B cell (primary cell): Measurements from ENCODE around the gene GRIPAP1. TPM values are rescaled to one million over a fixed set of nuclear protein-coding genes. Genes with fewer than 3 reads are reported as not detected.

ENCODE experiments used
- ATAC-seq: fragments of 200-7000 bp; cut with Tn5 transposase; one replicate; pipeline ENCODE4 v1.10.0; 2021; ENCODE audit warnings: low read depth, mild to moderate bottlenecking, moderate number of reproducible peaks, moderate library complexity
- CTCF ChIA-PET: fragments of 350-600 bp; sonication (Branson Sonifier 250); formaldehyde crosslinking; loops from one replicate; lab custom pipeline; 2021; ENCODE audit warnings: antibody characterized with exemption, inconsistent platforms; lab: Charles Lee
- POLR2A ChIA-PET: fragments of 350-600 bp; sonication (Branson Sonifier 250); formaldehyde crosslinking; loops from one replicate; lab custom pipeline; 2021; ENCODE audit warnings: antibody characterized with exemption; lab: Charles Lee
- DNase-seq: peaks from one replicate; pipeline ENCODE4 v3.0.0; 2013
- H2AFZ ChIP-seq: 2 replicates; pipeline ENCODE4 v1.6.1; 2012; ENCODE audit warnings: mild to moderate bottlenecking, low read depth, low read length; ENCODE audit not compliant: insufficient read depth, poor library complexity, severe bottlenecking
- H3K27ac ChIP-seq, 2 donors: 1 replicate in 1 of 2; 2 replicates in 1 of 2; pipeline ENCODE4 v1.5.1; 2012 to 2013; ENCODE audit warnings: low read length in 2 of 2, mild to moderate bottlenecking in 2 of 2, moderate library complexity in 1 of 2
- H3K27me3 ChIP-seq, 4 experiments: fragments of 200-600 bp in 1 of 4; sonication (generic) in 1 of 4; replicated peaks in 1 of 4; 1 replicate in 2 of 4; 2 replicates in 2 of 4; pipeline versions ENCODE4 v1.6.1 to v1.7.0; 2013 to 2016; ENCODE audit warnings: low read length in 3 of 4, mild to moderate bottlenecking in 2 of 4, mixed read lengths in 1 of 4, moderate library complexity in 1 of 4; ENCODE audit not compliant: insufficient read depth in 4 of 4, control insufficient read depth in 3 of 4; ENCODE audit errors: control extremely low read depth in 1 of 4
- H3K36me3 ChIP-seq, 2 experiments: replicated peaks in 1 of 2; 1 replicate in 1 of 2; 2 replicates in 1 of 2; pipeline versions ENCODE4 v1.6.1 to v1.7.1; 2013; ENCODE audit warnings: low read length in 1 of 2; ENCODE audit not compliant: insufficient read depth in 2 of 2, control insufficient read depth in 1 of 2; ENCODE audit errors: control extremely low read depth in 1 of 2, extremely low read depth in 1 of 2
- H3K4me1 ChIP-seq, 2 donors: fragments of 200-600 bp in 1 of 2; sonication (generic) in 1 of 2; 1 replicate in 1 of 2; 2 replicates in 1 of 2; pipeline versions ENCODE4 v1.5.1 to v1.6.1; 2013 to 2017; ENCODE audit warnings: low read length in 2 of 2; ENCODE audit not compliant: control insufficient read depth in 2 of 2, insufficient read depth in 2 of 2
- H3K4me2 ChIP-seq: replicated peaks from 2 replicates; pipeline ENCODE3; 2012; ENCODE audit warnings: mild to moderate bottlenecking, low read depth, low read length; ENCODE audit not compliant: poor library complexity, severe bottlenecking
- H3K4me3 ChIP-seq, 5 experiments: fragments of 200-600 bp in 1 of 5; sonication (generic) in 1 of 5; 1 replicate in 3 of 5; 2 replicates in 2 of 5; pipeline versions ENCODE4 v1.5.1 to v1.7.0; 2011 to 2016; ENCODE audit warnings: low read length in 4 of 5, mild to moderate bottlenecking in 4 of 5, low read depth in 2 of 5, control low read depth in 1 of 5, moderate library complexity in 1 of 5; ENCODE audit not compliant: insufficient read depth in 1 of 5; ENCODE audit errors: control extremely low read depth in 1 of 5, extremely low read depth in 1 of 5
- H3K79me2 ChIP-seq: fragments of 200-600 bp; sonication (generic); one replicate; pipeline ENCODE4 v1.6.0; 2016; ENCODE audit warnings: low read length; ENCODE audit not compliant: control insufficient read depth, insufficient read depth
- H3K9ac ChIP-seq: fragments of 200-600 bp; sonication (generic); 2 replicates; pipeline ENCODE4 v1.6.1; 2017; ENCODE audit warnings: mild to moderate bottlenecking, low read length, moderate library complexity
- H3K9me3 ChIP-seq, 3 donors: one replicate each; pipeline versions ENCODE4 v1.6.1 to v1.7.1; 2013; ENCODE audit warnings: low read length in 2 of 3; ENCODE audit not compliant: control insufficient read depth in 2 of 3, insufficient read depth in 1 of 3; ENCODE audit errors: control extremely low read depth in 1 of 3
- H4K20me1 ChIP-seq: 2 replicates; pipeline ENCODE4 v1.6.0; 2012; ENCODE audit warnings: mild to moderate bottlenecking, low read length; ENCODE audit not compliant: insufficient read depth, control insufficient read depth, poor library complexity, severe bottlenecking
- H3K27ac Mint-ChIP-seq: one replicate; pipeline ENCODE4 v1.8.0; 2021; ENCODE audit warnings: mixed read lengths
- H3K27me3 Mint-ChIP-seq: one replicate; pipeline ENCODE4 v1.8.0; 2021; ENCODE audit warnings: mixed read lengths
- H3K4me1 Mint-ChIP-seq: one replicate; pipeline ENCODE4 v1.8.0; 2021; ENCODE audit warnings: mixed read lengths
- H3K4me3 Mint-ChIP-seq: one replicate; pipeline ENCODE4 v1.8.0; 2021; ENCODE audit warnings: mixed read lengths
- H3K9me3 Mint-ChIP-seq: one replicate; pipeline ENCODE4 v1.8.0; 2022; ENCODE audit warnings: mixed read lengths; ENCODE audit not compliant: insufficient read depth
- EZH2 ChIP-seq: IDR thresholded peaks from 2 replicates; pipeline ENCODE4 v1.6.1; 2012; ENCODE audit warnings: borderline replicate concordance, low read depth, mild to moderate bottlenecking, moderate library complexity, low read length; ENCODE audit not compliant: insufficient read depth, poor library complexity, severe bottlenecking
- WGBS: methylation state at CpG from one replicate; pipeline ENCODE4 v1.1.5; 2013; ENCODE audit warnings: missing lambda C conversion rate; ENCODE audit not compliant: insufficient coverage; 5-methylcytosine and 5-hydroxymethylcytosine counted together
- intact Hi-C: fragments of 100-400 bp; cut with micrococcal nuclease; formaldehyde crosslinking; loops from one replicate; pipeline ENCODE4 v1.10.0; 2022
- polyA plus RNA-seq: library from polyadenylated mRNA; depleted of rRNA; stranded (reverse); fragments of >200 nt; gene quantifications from 2 replicates; pipeline ENCODE4 v1.2.3, GENCODE V29; 2012
- total RNA-seq, 2 donors: library from RNA; stranded (reverse); fragments of 120-200 nt in 1 of 2; gene quantifications; 1 replicate in 1 of 2; 2 replicates in 1 of 2; pipeline versions ENCODE4 v1.2.3 to v1.2.4, GENCODE V29; 2013 to 2022
- TF ChIP-seq, protein P1 (sequence below): fragments of 200-600 bp; IDR thresholded peaks from one replicate; pipeline ENCODE4 v1.8.0; 2022; ENCODE audit warnings: antibody characterized with exemption, mild to moderate bottlenecking

Gene GRIPAP1
- total and polyA plus RNA-seq, 2 donors (not counting 1 experiment from before 2014, with no cell fraction given) = 70.7 to 143 TPM

DNA sequence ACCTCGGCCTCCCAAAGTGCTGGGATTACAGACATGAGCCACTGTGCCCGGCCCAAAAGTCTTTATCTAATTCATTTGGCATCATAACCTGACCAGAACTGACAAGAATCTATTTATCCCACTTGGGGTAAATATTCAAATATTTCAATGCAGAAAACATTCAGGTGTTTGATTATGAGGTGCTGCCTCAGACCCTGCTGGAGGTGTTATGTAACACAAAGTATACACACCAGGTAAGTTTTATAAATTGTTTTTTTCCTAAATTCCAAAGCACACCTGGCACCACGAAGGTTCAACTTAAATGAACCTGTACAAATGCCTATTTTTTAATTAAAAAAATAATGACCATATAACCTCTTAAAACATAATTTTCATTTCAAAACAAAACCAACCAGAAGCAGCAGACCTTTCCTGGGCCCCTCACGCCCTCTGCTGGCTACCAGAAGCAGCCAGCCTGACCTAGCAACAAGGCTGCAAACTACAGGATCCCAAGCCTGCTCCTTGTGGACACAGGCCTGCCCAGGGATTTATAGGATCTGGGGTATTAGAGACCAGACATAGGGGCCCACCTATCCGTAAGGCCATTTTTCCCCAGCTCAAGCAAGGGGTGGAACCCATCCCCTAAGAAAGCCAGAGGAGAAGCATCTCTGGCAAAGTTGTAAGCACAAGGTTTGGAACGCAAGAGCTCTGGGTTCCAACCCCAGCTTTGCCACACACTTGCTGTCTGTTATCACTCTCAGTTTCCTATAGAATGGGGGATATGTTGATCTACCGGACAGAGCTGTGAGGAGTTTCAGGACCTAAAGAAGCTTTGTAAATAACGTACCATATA lies 56.3 kb downstream of the GRIPAP1 start:
- no peaks in the 10 kb centered on the region for H3K27me3 Mint-ChIP-seq
- no peaks in the 10 kb centered on the region for H3K9me3 Mint-ChIP-seq
- no peak overlapping the region for H3K4me3 Mint-ChIP-seq
- Histone ChIP-seq H3K4me3 (no peak overlapping the region), H3K27ac (no peak overlapping the region), H3K4me2 (peak overlapping the region; percentile 22), H3K9ac (no peak overlapping the region), H3K79me2 (peaks cover 82% of the 10 kb centered on the region), H3K36me3 (peaks cover 0 to 16% of the 10 kb centered on the region in 2 experiments), H3K4me1 (peaks cover 23 to 39% of the 10 kb centered on the region in 2 donors), H2AFZ (no peak overlapping the region), H4K20me1 (no peaks in the 10 kb centered on the region), H3K9me3 (no peaks in the 10 kb centered on the region), H3K27me3 (no peaks in the 10 kb centered on the region)
- WGBS = no CpG with 5 or more reads among the region's 8 CpGs
- H3K4me1 Mint-ChIP-seq = peaks cover 43% of the 10 kb centered on the region
- peak overlapping the region; percentile 20 for H3K27ac Mint-ChIP-seq
- ATAC-seq (peak; percentile 65), DNase-seq (peak; percentile 65)
- intact Hi-C loops = loop anchor here (1.0 kb wide), 2 partner anchors 28 to 297 kb away; no protein-coding TSS in a partner anchor
- no peak for TF ChIP-seq EZH2
- TF ChIP-seq, protein P1, sequence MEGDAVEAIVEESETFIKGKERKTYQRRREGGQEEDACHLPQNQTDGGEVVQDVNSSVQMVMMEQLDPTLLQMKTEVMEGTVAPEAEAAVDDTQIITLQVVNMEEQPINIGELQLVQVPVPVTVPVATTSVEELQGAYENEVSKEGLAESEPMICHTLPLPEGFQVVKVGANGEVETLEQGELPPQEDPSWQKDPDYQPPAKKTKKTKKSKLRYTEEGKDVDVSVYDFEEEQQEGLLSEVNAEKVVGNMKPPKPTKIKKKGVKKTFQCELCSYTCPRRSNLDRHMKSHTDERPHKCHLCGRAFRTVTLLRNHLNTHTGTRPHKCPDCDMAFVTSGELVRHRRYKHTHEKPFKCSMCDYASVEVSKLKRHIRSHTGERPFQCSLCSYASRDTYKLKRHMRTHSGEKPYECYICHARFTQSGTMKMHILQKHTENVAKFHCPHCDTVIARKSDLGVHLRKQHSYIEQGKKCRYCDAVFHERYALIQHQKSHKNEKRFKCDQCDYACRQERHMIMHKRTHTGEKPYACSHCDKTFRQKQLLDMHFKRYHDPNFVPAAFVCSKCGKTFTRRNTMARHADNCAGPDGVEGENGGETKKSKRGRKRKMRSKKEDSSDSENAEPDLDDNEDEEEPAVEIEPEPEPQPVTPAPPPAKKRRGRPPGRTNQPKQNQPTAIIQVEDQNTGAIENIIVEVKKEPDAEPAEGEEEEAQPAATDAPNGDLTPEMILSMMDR = peak; percentile 83
- CTCF ChIA-PET = interaction anchor here (0.6 to 4.5 kb wide), 15 partner anchors 9 to 734 kb away, joined by 3 to 33 read pairs (median 4); partner anchors contain the start of genes HDAC6, KCND1 and SLC35A2
- POLR2A ChIA-PET = interaction anchor here (0.7 kb wide), 1 partner anchor 98 kb away, joined by 6 read pairs; the partner anchor contains the start of gene TFE3

DNA sequence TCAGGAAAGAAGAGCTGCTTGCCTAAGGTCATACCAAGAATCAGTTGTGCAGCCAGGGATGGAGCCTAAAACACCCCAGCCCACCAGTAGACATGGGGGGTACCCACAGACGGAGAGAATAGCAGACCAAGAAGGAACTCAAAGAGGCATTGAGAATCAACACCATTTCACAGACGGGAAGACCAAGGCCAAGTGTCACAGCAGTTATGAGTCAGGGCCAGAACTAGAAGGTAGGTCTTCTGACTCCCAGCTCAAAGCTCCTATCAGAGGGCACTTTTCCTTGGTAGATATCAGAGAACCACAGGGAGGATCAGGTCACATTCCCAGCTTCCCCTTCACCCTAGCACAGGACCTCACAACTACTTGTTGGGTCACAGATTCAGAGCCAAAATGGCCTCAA lies 59.2 kb downstream of the GRIPAP1 start:
- Mint-ChIP-seq H3K9me3 (no peaks in the 10 kb centered on the region), H3K4me1 (peaks cover 66% of the 10 kb centered on the region), H3K4me3 (peak overlapping the region; percentile 34), H3K27ac (peak overlapping the region; percentile 72), H3K27me3 (no peaks in the 10 kb centered on the region)
- Histone ChIP-seq H3K9me3 (no peaks in the 10 kb centered on the region), H3K4me1 (peaks cover 51 to 67% of the 10 kb centered on the region in 2 donors), H3K36me3 (peaks cover 0 to 20% of the 10 kb centered on the region in 2 experiments), H4K20me1 (no peaks in the 10 kb centered on the region), H3K9ac (no peak overlapping the region), H3K27ac (peak overlapping the region in 1 of 2 donors; percentile 43), H2AFZ (no peak overlapping the region), H3K27me3 (no peaks in the 10 kb centered on the region), H3K79me2 (peaks cover 75% of the 10 kb centered on the region), H3K4me3 (no peak overlapping the region), H3K4me2 (no peak overlapping the region)
- DNase-seq = no peak
- CTCF ChIA-PET = interaction anchor here (0.7 to 1.2 kb wide), 3 partner anchors 23 to 294 kb away, joined by 3 to 5 read pairs (median 3); partner anchors contain the start of gene HDAC6
- TF ChIP-seq, protein P1 = no peak
- TF ChIP-seq EZH2 = no peak
- intact Hi-C loops = no loop called here
- no peak for ATAC-seq
- WGBS = no CpG with 5 or more reads among the region's 2 CpGs
- POLR2A ChIA-PET = no interaction called here
